Neural progenitor cell (in vitro differentiated cells): ENCODE measurements around the gene ZNF622. TPM values are rescaled to one million over a fixed set of nuclear protein-coding genes. Genes with fewer than 3 reads are reported as not detected.

Experiments used
- DNase-seq: peaks from one replicate; pipeline ENCODE4 v3.0.0-alpha.2; 2016; ENCODE audit warnings: low spot score
- H2AFZ ChIP-seq: fragments of 200-600 bp; sonication (generic); replicated peaks from 2 replicates; pipeline ENCODE4 v1.6.1; 2016; ENCODE audit warnings: antibody characterized with exemption
- H3F3A ChIP-seq: fragments of 200-600 bp; sonication (generic); 2 replicates; pipeline ENCODE4 v1.6.1; 2016; ENCODE audit warnings: antibody characterized with exemption, low read depth
- H3K27ac ChIP-seq: fragments of 200-600 bp; sonication (generic); 2 replicates; pipeline ENCODE4 v1.5.1; 2016; ENCODE audit warnings: mild to moderate bottlenecking
- H3K27me3 ChIP-seq: fragments of 200-600 bp; sonication (generic); 2 replicates; pipeline ENCODE4 v1.6.1; 2016; ENCODE audit warnings: mild to moderate bottlenecking, moderate library complexity
- H3K36me3 ChIP-seq: fragments of 200-600 bp; sonication (generic); 2 replicates; pipeline ENCODE4 v1.5.1; 2016
- H3K4me1 ChIP-seq: fragments of 200-600 bp; sonication (generic); 2 replicates; pipeline ENCODE4 v1.6.1; 2016; ENCODE audit warnings: mixed run types
- H3K4me2 ChIP-seq: fragments of 200-600 bp; sonication (generic); 2 replicates; pipeline ENCODE4 v1.6.1; 2016
- H3K4me3 ChIP-seq: fragments of 200-600 bp; sonication (generic); 2 replicates; pipeline ENCODE4 v1.5.1; 2016
- H3K79me2 ChIP-seq: fragments of 200-600 bp; sonication (generic); 2 replicates; pipeline ENCODE4 v1.6.1; 2016; ENCODE audit warnings: low read depth
- H3K9ac ChIP-seq: fragments of 200-600 bp; sonication (generic); 2 replicates; pipeline ENCODE4 v1.6.1; 2016
- H3K9me3 ChIP-seq: fragments of 200-600 bp; sonication (generic); 2 replicates; pipeline ENCODE4 v1.5.1; 2016; ENCODE audit warnings: low read depth
- H4K20me1 ChIP-seq: fragments of 200-600 bp; sonication (generic); 2 replicates; pipeline ENCODE4 v1.6.1; 2016; ENCODE audit warnings: low read depth
- H3K27ac Mint-ChIP-seq: 3 replicates; pipeline ENCODE4 v1.8.0; 2021; ENCODE audit warnings: mixed read lengths
- H3K27me3 Mint-ChIP-seq: 2 replicates; pipeline ENCODE4 v1.8.0; 2022; ENCODE audit warnings: low read depth, mild to moderate bottlenecking, inconsistent platforms, moderate library complexity, mixed read lengths; ENCODE audit not compliant: insufficient read depth
- H3K36me3 Mint-ChIP-seq: 3 replicates; pipeline ENCODE4 v1.8.0; 2021; ENCODE audit warnings: mixed read lengths
- H3K4me1 Mint-ChIP-seq: 3 replicates; pipeline ENCODE4 v1.8.0; 2021; ENCODE audit warnings: mixed read lengths
- H3K4me3 Mint-ChIP-seq: 3 replicates; pipeline ENCODE4 v1.8.0; 2021; ENCODE audit warnings: mild to moderate bottlenecking, moderate library complexity, mixed read lengths
- H3K9me3 Mint-ChIP-seq: 3 replicates; pipeline ENCODE4 v1.8.0; 2020; ENCODE audit warnings: mixed read lengths
- EZH2 ChIP-seq: fragments of 200-600 bp; sonication (generic); IDR thresholded peaks from 2 replicates; pipeline ENCODE4 v1.6.1; 2017; ENCODE audit warnings: antibody characterized with exemption, mild to moderate bottlenecking, moderate library complexity
- EZH2phosphoT487 ChIP-seq: fragments of 200-600 bp; sonication (generic); IDR thresholded peaks from 2 replicates; pipeline ENCODE4 v1.6.1; 2017; ENCODE audit warnings: antibody characterized with exemption
- total RNA-seq: library from RNA; depleted of rRNA; stranded (reverse); fragments of >200 nt; gene quantifications from 2 replicates; pipeline ENCODE4 v1.2.3, GENCODE V29; 2015; ENCODE audit warnings: low replicate concordance
- TF ChIP-seq, protein P1 (sequence below): fragments of 200-600 bp; sonication (generic); IDR thresholded peaks from 2 replicates; pipeline ENCODE4 v1.5.1; 2017; ENCODE audit warnings: antibody characterized with exemption, mild to moderate bottlenecking

ZNF622 gene
- total RNA-seq, 1 donor from 2014 or later, result 14.6 TPM

- H3K27ac Mint-ChIP-seq, result peak overlapping the region; percentile 42
- H3K9ac ChIP-seq, result peak overlapping the region; percentile 55
- H3K36me3 ChIP-seq, result peaks cover 10% of the 10 kb centered on the region
- H3K4me3 Mint-ChIP-seq, result peak overlapping the region; percentile 96
- peaks cover 36% of the 10 kb centered on the region for H4K20me1 ChIP-seq
- peak overlapping the region; percentile 53 for H2AFZ ChIP-seq
- peaks cover 18% of the 10 kb centered on the region for H3K4me1 ChIP-seq
- H3K9me3 Mint-ChIP-seq, result no peaks in the 10 kb centered on the region
- no peaks in the 10 kb centered on the region for H3K27me3 ChIP-seq
- H3K4me1 Mint-ChIP-seq, result peaks cover 44% of the 10 kb centered on the region
- H3K4me3 ChIP-seq, result peak overlapping the region; percentile 67
- peaks cover 54% of the 10 kb centered on the region for H3K79me2 ChIP-seq
- H3F3A ChIP-seq, result no peaks in the 10 kb centered on the region
- peak overlapping the region; percentile 98 for H3K4me2 ChIP-seq
- DNase-seq, result no peak
- peaks cover 16% of the 10 kb centered on the region for H3K36me3 Mint-ChIP-seq
- H3K27me3 Mint-ChIP-seq, result no peaks in the 10 kb centered on the region
- H3K27ac ChIP-seq, result no peak overlapping the region
- no peaks in the 10 kb centered on the region for H3K9me3 ChIP-seq
- TF ChIP-seq EZH2 (no peak), EZH2phosphoT487 (no peak)
- TF ChIP-seq, protein P1, sequence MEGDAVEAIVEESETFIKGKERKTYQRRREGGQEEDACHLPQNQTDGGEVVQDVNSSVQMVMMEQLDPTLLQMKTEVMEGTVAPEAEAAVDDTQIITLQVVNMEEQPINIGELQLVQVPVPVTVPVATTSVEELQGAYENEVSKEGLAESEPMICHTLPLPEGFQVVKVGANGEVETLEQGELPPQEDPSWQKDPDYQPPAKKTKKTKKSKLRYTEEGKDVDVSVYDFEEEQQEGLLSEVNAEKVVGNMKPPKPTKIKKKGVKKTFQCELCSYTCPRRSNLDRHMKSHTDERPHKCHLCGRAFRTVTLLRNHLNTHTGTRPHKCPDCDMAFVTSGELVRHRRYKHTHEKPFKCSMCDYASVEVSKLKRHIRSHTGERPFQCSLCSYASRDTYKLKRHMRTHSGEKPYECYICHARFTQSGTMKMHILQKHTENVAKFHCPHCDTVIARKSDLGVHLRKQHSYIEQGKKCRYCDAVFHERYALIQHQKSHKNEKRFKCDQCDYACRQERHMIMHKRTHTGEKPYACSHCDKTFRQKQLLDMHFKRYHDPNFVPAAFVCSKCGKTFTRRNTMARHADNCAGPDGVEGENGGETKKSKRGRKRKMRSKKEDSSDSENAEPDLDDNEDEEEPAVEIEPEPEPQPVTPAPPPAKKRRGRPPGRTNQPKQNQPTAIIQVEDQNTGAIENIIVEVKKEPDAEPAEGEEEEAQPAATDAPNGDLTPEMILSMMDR, result no peak
These were observed 696 bp downstream of the ZNF622 start for GRCh38 chr5:16464664-16465543.

DNA sequence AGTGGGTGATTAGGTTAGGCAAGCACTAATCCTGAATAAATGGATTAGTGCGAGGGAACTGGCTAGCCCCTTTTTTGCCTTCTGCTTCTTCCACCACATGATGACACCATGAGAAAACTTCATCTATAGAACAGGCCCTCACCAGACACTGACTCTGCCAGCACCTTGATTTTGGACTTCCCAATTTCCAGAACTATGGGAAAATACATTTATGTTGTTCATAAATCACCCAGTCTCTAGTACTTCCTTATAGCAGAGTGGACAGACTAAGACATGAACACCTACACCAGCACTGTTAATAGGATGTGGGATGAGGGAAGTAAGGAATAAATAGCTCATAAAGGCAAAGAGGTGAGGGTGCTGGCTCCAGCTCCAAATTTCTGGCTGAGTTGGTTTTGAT lies 1.4 kb downstream of the ZNF622 start:
- H3K27me3 ChIP-seq, result no peaks in the 10 kb centered on the region
- peaks cover 54% of the 10 kb centered on the region for H3K79me2 ChIP-seq
- peaks cover 18% of the 10 kb centered on the region for H3K4me1 ChIP-seq
- no peak overlapping the region for H3K27ac Mint-ChIP-seq
- H3K4me1 Mint-ChIP-seq, result peaks cover 44% of the 10 kb centered on the region
- H3K27ac ChIP-seq, result no peak overlapping the region
- peak overlapping the region; percentile 96 for H3K4me3 Mint-ChIP-seq
- peaks cover 16% of the 10 kb centered on the region for H3K36me3 Mint-ChIP-seq
- peak overlapping the region; percentile 98 for H3K4me2 ChIP-seq
- H3K4me3 ChIP-seq, result peak overlapping the region; percentile 67
- peaks cover 30% of the 10 kb centered on the region for H4K20me1 ChIP-seq
- TF ChIP-seq EZH2, result no peak
- no peak for TF ChIP-seq EZH2phosphoT487
- TF ChIP-seq, protein P1, result no peak
- no peak for DNase-seq
- peaks cover 11% of the 10 kb centered on the region for H3K36me3 ChIP-seq
- no peaks in the 10 kb centered on the region for H3K9me3 Mint-ChIP-seq
- H2AFZ ChIP-seq, result no peak overlapping the region
- H3F3A ChIP-seq, result no peaks in the 10 kb centered on the region
- peak overlapping the region; percentile 55 for H3K9ac ChIP-seq
- no peaks in the 10 kb centered on the region for H3K27me3 Mint-ChIP-seq
- no peaks in the 10 kb centered on the region for H3K9me3 ChIP-seq

DNA sequence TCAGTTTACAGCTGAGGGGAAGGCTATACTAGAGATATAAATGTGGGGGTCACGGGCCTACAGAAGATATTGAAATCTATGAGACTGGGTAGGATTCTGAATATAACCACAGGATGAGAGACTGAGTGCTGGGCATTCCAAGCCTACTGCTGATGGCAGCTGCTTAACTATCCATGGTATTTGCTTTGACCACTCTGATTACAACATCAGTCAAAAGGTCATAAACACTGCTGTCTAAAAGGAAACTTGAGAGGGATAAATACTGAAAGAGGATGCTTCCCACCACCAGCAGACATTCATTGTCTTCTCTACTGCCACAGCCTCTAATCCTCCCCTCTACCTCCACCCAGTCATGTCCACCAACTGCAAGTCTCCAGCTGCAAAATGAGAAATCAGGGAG lies 3.8 kb downstream of the ZNF622 start:
- Histone ChIP-seq H4K20me1 (peaks cover 16% of the 10 kb centered on the region), H2AFZ (no peak overlapping the region), H3K4me2 (no peak overlapping the region), H3F3A (no peaks in the 10 kb centered on the region), H3K36me3 (peaks cover 11% of the 10 kb centered on the region), H3K4me1 (peaks cover 11% of the 10 kb centered on the region), H3K27me3 (no peaks in the 10 kb centered on the region), H3K9me3 (no peaks in the 10 kb centered on the region), H3K9ac (no peak overlapping the region), H3K27ac (no peak overlapping the region), H3K4me3 (no peak overlapping the region), H3K79me2 (peaks cover 31% of the 10 kb centered on the region)
- Mint-ChIP-seq H3K9me3 (no peaks in the 10 kb centered on the region), H3K4me3 (no peak overlapping the region), H3K27ac (no peak overlapping the region), H3K36me3 (peaks cover 11% of the 10 kb centered on the region), H3K4me1 (peaks cover 29% of the 10 kb centered on the region), H3K27me3 (no peaks in the 10 kb centered on the region)
- no peak for TF ChIP-seq EZH2phosphoT487
- TF ChIP-seq, protein P1, result no peak
- no peak for TF ChIP-seq EZH2
- DNase-seq, result no peak
